NCI-H748 (cell line): ENCODE measurements around the gene COPG1.
"Not testable (repeated sequence)": the region's sequence is repeated elsewhere in the genome, so short reads cannot be mapped to it uniquely, and the experiment has no call there.

Experiments used
- DNase-seq: peaks from one replicate; lab custom pipeline; 2025; ENCODE audit not compliant: unreplicated experiment; lab: John Stamatoyannopoulos, UW

Gene COPG1

GRCh38 chr3:129249284-129250065 lies at the start of gene COPG1:
COPG1 (plus strand) TSS chr3:129249606; CDS start chr3:129249710, 104 bp downstream.
- DNase-seq: peak; percentile 85

- no peak for DNase-seq
These were observed 44.9 kb upstream of the COPG1 start for GRCh38 chr3:129204473-129204872.

- DNase-seq: no peak
These were observed 44.1 kb upstream of the COPG1 start for GRCh38 chr3:129205109-129205832.

- DNase-seq: no peak
These were observed 41.9 kb upstream of the COPG1 start for GRCh38 chr3:129207479-129207878.

GRCh38 chr3:129211345-129211744 lies 38.1 kb upstream of the COPG1 start:
- no peak for DNase-seq

- peak; percentile 41 for DNase-seq
These were observed 37.6 kb upstream of the COPG1 start for GRCh38 chr3:129211772-129212171.

GRCh38 chr3:129213238-129213637 lies 36.2 kb upstream of the COPG1 start:
- DNase-seq: no peak

GRCh38 chr3:129218742-129219141 lies 30.7 kb upstream of the COPG1 start:
- DNase-seq: no peak

GRCh38 chr3:129224387-129224786 lies 25.0 kb upstream of the COPG1 start:
- DNase-seq: not testable (repeated sequence)

GRCh38 chr3:129224984-129225393 lies 24.4 kb upstream of the COPG1 start:
- peak; percentile 1 for DNase-seq

GRCh38 chr3:129226374-129226773 lies 23.0 kb upstream of the COPG1 start:
- DNase-seq: no peak

GRCh38 chr3:129228891-129229585 lies 20.4 kb upstream of the COPG1 start:
- no peak for DNase-seq

GRCh38 chr3:129230311-129231019 lies 18.9 kb upstream of the COPG1 start:
- no peak for DNase-seq

- peak; percentile 34 for DNase-seq
These were observed 17.9 kb upstream of the COPG1 start for GRCh38 chr3:129231331-129232119.

GRCh38 chr3:129233538-129233937 lies 15.9 kb upstream of the COPG1 start:
- no peak for DNase-seq

- DNase-seq: no peak
These were observed 15.0 kb upstream of the COPG1 start for GRCh38 chr3:129234441-129234840.

GRCh38 chr3:129235344-129235917 lies 14.0 kb upstream of the COPG1 start:
- no peak for DNase-seq

GRCh38 chr3:129238945-129239705 lies 10.3 kb upstream of the COPG1 start:
- DNase-seq: no peak

- no peak for DNase-seq
These were observed 9.4 kb upstream of the COPG1 start for GRCh38 chr3:129239991-129240390.
